GM20000 (cell line): Measurements from ENCODE around the gene SLC7A9.

ENCODE experiments used
- DNase-seq: peaks from one replicate; pipeline ENCODE4 v3.0.0; 2012; ENCODE audit warnings: low spot score
- CTCF ChIP-seq: IDR thresholded peaks from 2 replicates; pipeline ENCODE4 v1.5.1; 2012; ENCODE audit warnings: mild to moderate bottlenecking, control low read depth; ENCODE audit errors: extremely low read depth, missing control alignments

SLC7A9 gene

GRCh38 chr19:32831611-32832010 is 38.0 kb downstream of the SLC7A9 start:
- DNase-seq: no peak
- no peak for TF ChIP-seq CTCF

- peak; percentile 8 for DNase-seq
- no peak for TF ChIP-seq CTCF
Measured at GRCh38 chr19:32830231-32831014, 39.1 kb downstream of the SLC7A9 start.

- no peak for DNase-seq
- no peak for TF ChIP-seq CTCF
Measured at GRCh38 chr19:32829345-32829896, 40.1 kb downstream of the SLC7A9 start.

GRCh38 chr19:32828643-32829344 is 40.8 kb downstream of the SLC7A9 start:
- no peak for DNase-seq

GRCh38 chr19:32828139-32828538 is 41.4 kb downstream of the SLC7A9 start:
- no peak for TF ChIP-seq CTCF
- peak; percentile 6 for DNase-seq

More at GRCh38 chr19:32828643-32829344, 40.8 kb downstream of the SLC7A9 start:
- no peak for TF ChIP-seq CTCF

- TF ChIP-seq CTCF: no peak
- no peak for DNase-seq
Measured at GRCh38 chr19:32824916-32825608, 44.5 kb downstream of the SLC7A9 start.
